ENCODE measurements around the gene CC2D2A.

The CC2D2A gene

DNA sequence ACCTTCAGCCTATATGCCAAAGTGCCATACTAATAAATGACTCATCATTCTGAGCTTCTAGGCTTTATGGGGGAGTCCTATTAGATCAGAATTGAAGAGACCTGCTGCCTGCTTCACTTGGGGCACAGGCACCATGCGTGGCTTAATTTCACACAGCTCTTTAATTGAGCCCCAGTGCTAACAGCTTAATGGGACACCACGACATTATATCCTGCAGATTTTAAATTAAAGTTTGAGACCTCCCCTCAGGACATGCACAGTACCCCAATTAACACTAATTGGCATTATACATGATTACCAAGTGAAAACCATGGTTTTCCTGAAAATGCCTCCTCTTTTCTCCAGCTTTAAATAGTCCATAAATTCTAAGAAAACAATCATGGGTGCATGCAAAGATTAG, 35.0 kb upstream of the CC2D2A start:
- Histone ChIP-seq H3K79me2 (ENCODE audit: control insufficient read depth, low read length) (no peaks in the 10 kb centered on the region), H4K20me1 (ENCODE audit: control insufficient read depth, insufficient read depth, low read depth, low read length) (no peaks in the 10 kb centered on the region), H3K36me3 (ENCODE audit: control insufficient read depth, low read length) (no peaks in the 10 kb centered on the region), H3K4me2 (ENCODE audit: low read length) (no peak overlapping the region), H3K9me2 (replicated peaks; ENCODE audit: control insufficient read depth, low read length) (no peaks in the 10 kb centered on the region), H3K9me3 (ENCODE audit: control insufficient read depth, insufficient read depth, low read length) (no peaks in the 10 kb centered on the region), H3K27me3 (ENCODE audit: control insufficient read depth, low read length) (peaks cover 11% of the 10 kb centered on the region; the same call in 1 of the 2 replicates), H3K4me1 (ENCODE audit: control insufficient read depth, low read length) (no peaks in the 10 kb centered on the region), H3K4me3 (ENCODE audit: low read length) (no peak overlapping the region), H3K27ac (ENCODE audit: low read depth, low read length) (no peak overlapping the region), H3F3A (ENCODE audit: control insufficient read depth, insufficient read depth) (no peaks in the 10 kb centered on the region)
- TF ChIP-seq EZH2phosphoT487 (IDR thresholded peaks at IDR 0.05; ENCODE audit: borderline replicate concordance, low read length) = no peak
- TF ChIP-seq, protein P1, sequence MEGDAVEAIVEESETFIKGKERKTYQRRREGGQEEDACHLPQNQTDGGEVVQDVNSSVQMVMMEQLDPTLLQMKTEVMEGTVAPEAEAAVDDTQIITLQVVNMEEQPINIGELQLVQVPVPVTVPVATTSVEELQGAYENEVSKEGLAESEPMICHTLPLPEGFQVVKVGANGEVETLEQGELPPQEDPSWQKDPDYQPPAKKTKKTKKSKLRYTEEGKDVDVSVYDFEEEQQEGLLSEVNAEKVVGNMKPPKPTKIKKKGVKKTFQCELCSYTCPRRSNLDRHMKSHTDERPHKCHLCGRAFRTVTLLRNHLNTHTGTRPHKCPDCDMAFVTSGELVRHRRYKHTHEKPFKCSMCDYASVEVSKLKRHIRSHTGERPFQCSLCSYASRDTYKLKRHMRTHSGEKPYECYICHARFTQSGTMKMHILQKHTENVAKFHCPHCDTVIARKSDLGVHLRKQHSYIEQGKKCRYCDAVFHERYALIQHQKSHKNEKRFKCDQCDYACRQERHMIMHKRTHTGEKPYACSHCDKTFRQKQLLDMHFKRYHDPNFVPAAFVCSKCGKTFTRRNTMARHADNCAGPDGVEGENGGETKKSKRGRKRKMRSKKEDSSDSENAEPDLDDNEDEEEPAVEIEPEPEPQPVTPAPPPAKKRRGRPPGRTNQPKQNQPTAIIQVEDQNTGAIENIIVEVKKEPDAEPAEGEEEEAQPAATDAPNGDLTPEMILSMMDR (IDR thresholded peaks at IDR 0.05; ENCODE audit: low read depth, low read length, poor library complexity, severe bottlenecking) = no peak

DNA sequence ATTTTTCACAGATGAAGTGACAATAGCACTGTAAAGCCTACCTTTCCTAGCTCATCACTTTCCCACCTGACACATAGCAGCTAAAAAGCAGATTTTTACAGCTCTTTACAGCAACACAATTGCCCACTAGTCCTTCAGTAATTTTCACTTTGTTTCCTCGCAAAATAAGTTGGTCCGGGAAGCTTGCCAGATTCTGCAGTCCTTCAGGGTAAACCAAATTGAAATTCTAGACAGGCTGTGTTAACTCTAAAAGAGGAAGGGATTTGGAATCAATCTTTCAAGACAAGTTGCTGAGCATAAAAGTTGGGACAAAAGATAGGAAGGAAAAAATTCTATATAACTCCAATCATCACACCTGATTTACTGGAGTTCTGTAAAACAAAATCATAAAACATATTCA, 33.2 kb upstream of the CC2D2A start:
- H3K4me3 ChIP-seq (ENCODE audit: low read length) = no peak overlapping the region
- TF ChIP-seq, protein P1 (IDR thresholded peaks at IDR 0.05; ENCODE audit: low read depth, low read length, poor library complexity, severe bottlenecking) = no peak
- no peak for TF ChIP-seq EZH2phosphoT487 (IDR thresholded peaks at IDR 0.05; ENCODE audit: borderline replicate concordance, low read length)
- H3K27ac ChIP-seq (ENCODE audit: low read depth, low read length) = no peak overlapping the region
- no peaks in the 10 kb centered on the region for H3K4me1 ChIP-seq (ENCODE audit: control insufficient read depth, low read length)
- H3K79me2 ChIP-seq (ENCODE audit: control insufficient read depth, low read length) = no peaks in the 10 kb centered on the region
- no peaks in the 10 kb centered on the region for H3F3A ChIP-seq (ENCODE audit: control insufficient read depth, insufficient read depth)
- H3K9me2 ChIP-seq (replicated peaks; ENCODE audit: control insufficient read depth, low read length) = no peaks in the 10 kb centered on the region
- no peaks in the 10 kb centered on the region for H3K9me3 ChIP-seq (ENCODE audit: control insufficient read depth, insufficient read depth, low read length)
- no peaks in the 10 kb centered on the region for H4K20me1 ChIP-seq (ENCODE audit: control insufficient read depth, insufficient read depth, low read depth, low read length)
- H3K36me3 ChIP-seq (ENCODE audit: control insufficient read depth, low read length) = no peaks in the 10 kb centered on the region
- no peak overlapping the region for H3K4me2 ChIP-seq (ENCODE audit: low read length)
- H3K27me3 ChIP-seq (ENCODE audit: control insufficient read depth, low read length) = peaks cover 8% of the 10 kb centered on the region; the same call in 1 of the 2 replicates

DNA sequence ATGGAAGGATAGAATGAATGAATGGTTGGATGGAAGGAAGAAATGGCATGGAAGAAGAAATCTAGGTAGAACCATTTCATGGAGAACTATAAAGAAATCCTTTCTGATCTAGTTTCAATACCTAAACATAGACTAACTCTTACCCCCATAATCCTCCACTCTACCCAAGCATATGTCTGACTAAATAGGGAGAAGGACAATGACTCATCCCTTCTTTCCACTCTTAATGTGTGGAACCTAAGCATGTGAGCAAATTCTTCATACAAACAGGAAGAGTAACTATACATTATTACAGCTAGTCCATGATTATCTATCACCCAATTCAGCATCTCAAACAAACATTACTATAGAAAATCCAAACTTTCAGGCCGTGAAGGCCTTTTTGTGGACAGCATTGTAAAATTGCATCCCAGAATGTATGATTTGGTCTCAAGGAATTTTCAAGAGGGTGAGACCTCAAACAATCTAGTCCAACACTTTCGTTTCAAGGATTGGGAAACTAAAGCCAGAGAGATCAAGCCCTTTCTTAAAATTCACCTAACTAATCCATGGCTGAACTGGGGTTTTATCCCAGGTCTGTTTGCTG, 30.6 kb upstream of the CC2D2A start:
- Histone ChIP-seq H3K4me3 (ENCODE audit: low read length) (no peak overlapping the region), H3F3A (ENCODE audit: control insufficient read depth, insufficient read depth) (no peaks in the 10 kb centered on the region), H3K4me2 (ENCODE audit: low read length) (no peak overlapping the region), H3K4me1 (ENCODE audit: control insufficient read depth, low read length) (no peaks in the 10 kb centered on the region), H4K20me1 (ENCODE audit: control insufficient read depth, insufficient read depth, low read depth, low read length) (no peaks in the 10 kb centered on the region), H3K27me3 (ENCODE audit: control insufficient read depth, low read length) (peaks cover 8% of the 10 kb centered on the region; the same call in 1 of the 2 replicates), H3K9me3 (ENCODE audit: control insufficient read depth, insufficient read depth, low read length) (no peaks in the 10 kb centered on the region), H3K36me3 (ENCODE audit: control insufficient read depth, low read length) (no peaks in the 10 kb centered on the region), H3K79me2 (ENCODE audit: control insufficient read depth, low read length) (no peaks in the 10 kb centered on the region), H3K9me2 (replicated peaks; ENCODE audit: control insufficient read depth, low read length) (no peaks in the 10 kb centered on the region), H3K27ac (ENCODE audit: low read depth, low read length) (no peak overlapping the region)
- TF ChIP-seq, protein P1 (IDR thresholded peaks at IDR 0.05; ENCODE audit: low read depth, low read length, poor library complexity, severe bottlenecking) = no peak
- no peak for TF ChIP-seq EZH2phosphoT487 (IDR thresholded peaks at IDR 0.05; ENCODE audit: borderline replicate concordance, low read length)

Data from DOHH2 (cell line).